Smooth muscle cell (in vitro differentiated cells): ENCODE data around the gene ENPP3. TPM values are rescaled to one million over a fixed set of nuclear protein-coding genes. Genes with fewer than 3 reads are reported as not detected.
A peak's percentile ranks its signal among the peaks of the same experiment; 100 is the strongest.

Source experiments
- DNase-seq: peaks from one replicate; lab custom pipeline; 2025; ENCODE audit not compliant: unreplicated experiment; lab: John Stamatoyannopoulos, UW
- H2AFZ ChIP-seq: fragments of 200-600 bp; sonication (generic); 2 replicates; pipeline ENCODE4 v1.6.0; 2016; ENCODE audit warnings: antibody characterized with exemption, low read depth, mild to moderate bottlenecking
- H3F3A ChIP-seq: fragments of 200-600 bp; sonication (generic); 2 replicates; pipeline ENCODE4 v1.6.0; 2017; ENCODE audit warnings: antibody characterized with exemption, low read depth
- H3K27ac ChIP-seq: fragments of 200-600 bp; sonication (generic); 2 replicates; pipeline ENCODE4 v1.5.1; 2016; ENCODE audit warnings: low read depth, mild to moderate bottlenecking
- H3K27me3 ChIP-seq: fragments of 200-600 bp; sonication (generic); 2 replicates; pipeline ENCODE4 v1.6.1; 2016; ENCODE audit warnings: low read depth, mild to moderate bottlenecking
- H3K36me3 ChIP-seq: fragments of 200-600 bp; sonication (generic); 2 replicates; pipeline ENCODE4 v1.5.1; 2016; ENCODE audit warnings: low read depth
- H3K4me1 ChIP-seq: fragments of 200-600 bp; sonication (generic); 2 replicates; pipeline ENCODE4 v1.5.1; 2016; ENCODE audit warnings: low read depth
- H3K4me2 ChIP-seq: fragments of 200-600 bp; sonication (generic); 2 replicates; pipeline ENCODE4 v1.6.0; 2016; ENCODE audit warnings: mild to moderate bottlenecking
- H3K4me3 ChIP-seq: fragments of 200-600 bp; sonication (generic); 2 replicates; pipeline ENCODE4 v1.5.1; 2016; ENCODE audit warnings: mild to moderate bottlenecking
- H3K79me2 ChIP-seq: fragments of 200-600 bp; sonication (generic); 2 replicates; pipeline ENCODE4 v1.6.0; 2016; ENCODE audit warnings: low read depth, mild to moderate bottlenecking
- H3K9ac ChIP-seq: fragments of 200-600 bp; sonication (generic); 2 replicates; pipeline ENCODE4 v1.6.0; 2016; ENCODE audit warnings: low read depth
- H3K9me3 ChIP-seq: fragments of 200-600 bp; sonication (generic); replicated peaks from 2 replicates; pipeline ENCODE4 v1.5.1; 2016; ENCODE audit warnings: low read depth
- H4K20me1 ChIP-seq: fragments of 200-600 bp; sonication (generic); 2 replicates; pipeline ENCODE4 v1.6.0; 2016; ENCODE audit warnings: low read depth
- CTCF ChIP-seq: fragments of 200-600 bp; sonication (generic); IDR thresholded peaks from 2 replicates; pipeline ENCODE4 v1.5.1; 2017; ENCODE audit warnings: borderline replicate concordance, mild to moderate bottlenecking, antibody characterized with exemption; ENCODE audit not compliant: insufficient read depth, poor library complexity, severe bottlenecking
- WGBS: methylation state at CpG from one replicate; pipeline ENCODE4 v1.1.7; 2016; ENCODE audit warnings: low lambda C conversion rate; 5-methylcytosine and 5-hydroxymethylcytosine counted together
- polyA plus RNA-seq: library from polyadenylated mRNA; unstranded; fragments of >200 nt; fragmentation: Nextera tagmentation; extraction: Ambion mirVana; gene quantifications from 2 replicates; pipeline ENCODE4 v1.2.1, GENCODE V29; 2016
- total RNA-seq: library from RNA; depleted of rRNA; stranded (reverse); fragments of >200 nt; gene quantifications from 2 replicates; pipeline ENCODE4 v1.2.3, GENCODE V29; 2014

Gene ENPP3
- total RNA-seq = 0.18 and 0.63 TPM in 2 replicates
- polyA plus RNA-seq = 0.16 TPM in 1 of 2 replicates, not detected in the other

- DNase-seq = no peak
- Histone ChIP-seq H3K9ac (no peak within 1 kb of the TSS), H3F3A (no peaks in the 10 kb centered on the region), H2AFZ (peak within 1 kb of the TSS; percentile 32), H3K27ac (no peak within 1 kb of the TSS), H3K79me2 (no peaks in the 10 kb centered on the region), H3K27me3 (no peaks in the 10 kb centered on the region), H4K20me1 (no peaks in the 10 kb centered on the region), H3K4me3 (no peak within 1 kb of the TSS), H3K4me1 (no peaks in the 10 kb centered on the region), H3K9me3 (no peaks in the 10 kb centered on the region), H3K36me3 (no peaks in the 10 kb centered on the region), H3K4me2 (no peak within 1 kb of the TSS)
- 85% methylated on average over 10 of the region's 10 CpGs for WGBS
- no peak for TF ChIP-seq CTCF
Measured at GRCh38 chr6:131636880-131637792, at the start of gene ENPP3. TSS of gene ENPP3 (plus strand) at chr6:131637302. CDS start at chr6:131637385, 83 bp downstream.

GRCh38 chr6:131587909-131588308, 49.2 kb upstream of the ENPP3 start:
- Histone ChIP-seq H2AFZ (no peak overlapping the region), H3K9me3 (no peaks in the 10 kb centered on the region), H3K79me2 (no peaks in the 10 kb centered on the region), H3K4me3 (no peak overlapping the region), H3K4me2 (no peak overlapping the region), H3K36me3 (peaks cover 42% of the 10 kb centered on the region), H3F3A (no peaks in the 10 kb centered on the region), H3K4me1 (no peaks in the 10 kb centered on the region), H3K27ac (no peak overlapping the region), H4K20me1 (no peaks in the 10 kb centered on the region), H3K27me3 (no peaks in the 10 kb centered on the region), H3K9ac (no peak overlapping the region)
- TF ChIP-seq CTCF = no peak
- WGBS = 98% methylated on average over 4 of the region's 4 CpGs
- no peak for DNase-seq

GRCh38 chr6:131588643-131589042, 48.5 kb upstream of the ENPP3 start:
- no peak overlapping the region for H3K4me2 ChIP-seq
- no peaks in the 10 kb centered on the region for H3K27me3 ChIP-seq
- no peak for TF ChIP-seq CTCF
- H3K9ac ChIP-seq = no peak overlapping the region
- H2AFZ ChIP-seq = no peak overlapping the region
- no peak overlapping the region for H3K27ac ChIP-seq
- no peaks in the 10 kb centered on the region for H4K20me1 ChIP-seq
- H3K79me2 ChIP-seq = no peaks in the 10 kb centered on the region
- H3K4me3 ChIP-seq = no peak overlapping the region
- H3K4me1 ChIP-seq = no peaks in the 10 kb centered on the region
- WGBS = 96% methylated on average over 2 of the region's 2 CpGs
- DNase-seq = no peak
- no peaks in the 10 kb centered on the region for H3K9me3 ChIP-seq
- no peaks in the 10 kb centered on the region for H3F3A ChIP-seq
- H3K36me3 ChIP-seq = peaks cover 46% of the 10 kb centered on the region

GRCh38 chr6:131592935-131593334, 44.2 kb upstream of the ENPP3 start:
- whole genome bisulfite sequencing = 92% methylated on average over 2 of the region's 2 CpGs
- H3K36me3 ChIP-seq = peaks cover 59% of the 10 kb centered on the region
- no peaks in the 10 kb centered on the region for H3K27me3 ChIP-seq
- DNase-seq = no peak
- H3K4me1 ChIP-seq = no peaks in the 10 kb centered on the region
- H3F3A ChIP-seq = no peaks in the 10 kb centered on the region
- H3K27ac ChIP-seq = no peak overlapping the region
- H4K20me1 ChIP-seq = no peaks in the 10 kb centered on the region
- TF ChIP-seq CTCF = no peak
- no peaks in the 10 kb centered on the region for H3K9me3 ChIP-seq
- H3K4me2 ChIP-seq = no peak overlapping the region
- H3K4me3 ChIP-seq = no peak overlapping the region
- no peak overlapping the region for H2AFZ ChIP-seq
- H3K9ac ChIP-seq = no peak overlapping the region
- no peaks in the 10 kb centered on the region for H3K79me2 ChIP-seq
